ENCODE data around the gene NDUFS3. TPM values are rescaled to one million over a fixed set of nuclear protein-coding genes. Genes with fewer than 3 reads are reported as not detected.
A peak's percentile ranks its signal among the peaks of the same experiment; 100 is the strongest.

Gene NDUFS3
- total RNA-seq, 1 experiment from 2014 or later, result 120 TPM

DNA sequence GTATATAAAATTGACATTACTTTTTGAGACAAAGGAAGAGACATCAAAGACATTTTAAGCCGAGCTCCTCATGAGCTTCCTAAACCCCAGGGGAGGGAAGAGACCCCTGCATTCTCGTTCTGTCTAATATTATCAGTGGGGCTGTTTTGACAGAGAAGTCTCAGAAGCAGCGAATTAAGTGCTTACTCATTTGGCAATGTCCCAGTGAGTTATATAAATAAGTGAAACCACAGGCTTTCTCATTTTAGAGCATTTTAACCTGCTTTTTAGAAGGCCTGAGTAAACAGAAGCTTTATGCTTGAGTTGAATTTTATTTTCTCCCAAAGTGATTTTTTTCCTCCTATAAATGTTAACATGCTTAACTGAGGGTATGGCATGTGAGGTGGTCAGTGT, 38.5 kb downstream of the NDUFS3 start:
- Histone ChIP-seq H3K4me1 (ENCODE audit: insufficient read depth, low read length) (peaks cover 3% of the 10 kb centered on the region; the same call in 1 of the 2 replicates), H3K27ac (ENCODE audit: low read length) (no peak overlapping the region), H3F3A (ENCODE audit: low read length, unreplicated experiment) (no peaks in the 10 kb centered on the region), H3K79me2 (ENCODE audit: low read length) (no peaks in the 10 kb centered on the region), H3K9me2 (replicated peaks; ENCODE audit: low read length) (no peaks in the 10 kb centered on the region), H4K20me1 (ENCODE audit: low read length) (no peaks in the 10 kb centered on the region), H3K36me3 (ENCODE audit: low read depth, low read length) (peaks cover 29% of the 10 kb centered on the region; the same call in 1 of the 2 replicates), H3K4me2 (ENCODE audit: low read length) (no peak overlapping the region), H3K9me3 (ENCODE audit: low read length) (no peaks in the 10 kb centered on the region), H3K9ac (ENCODE audit: low read length) (no peak overlapping the region), H3K27me3 (ENCODE audit: low read length) (no peaks in the 10 kb centered on the region), H3K4me3 (ENCODE audit: low read length) (no peak overlapping the region), H2AFZ (ENCODE audit: low read length) (no peak overlapping the region)
- POLR2A ChIA-PET (ENCODE audit: unreplicated experiment), result no interaction called here
- no TSS peak for BruUV-seq (replicated peaks)
- DNase-seq (peak; percentile 37), ATAC-seq (peak; percentile 63)
- CTCF ChIA-PET, result no interaction called here
- intact Hi-C loops (cut with micrococcal nuclease), result no loop called here
- no peak for TF ChIP-seq EZH2 (IDR thresholded peaks at IDR 0.05; ENCODE audit: low read length, unreplicated experiment)
- TF ChIP-seq, protein P1, sequence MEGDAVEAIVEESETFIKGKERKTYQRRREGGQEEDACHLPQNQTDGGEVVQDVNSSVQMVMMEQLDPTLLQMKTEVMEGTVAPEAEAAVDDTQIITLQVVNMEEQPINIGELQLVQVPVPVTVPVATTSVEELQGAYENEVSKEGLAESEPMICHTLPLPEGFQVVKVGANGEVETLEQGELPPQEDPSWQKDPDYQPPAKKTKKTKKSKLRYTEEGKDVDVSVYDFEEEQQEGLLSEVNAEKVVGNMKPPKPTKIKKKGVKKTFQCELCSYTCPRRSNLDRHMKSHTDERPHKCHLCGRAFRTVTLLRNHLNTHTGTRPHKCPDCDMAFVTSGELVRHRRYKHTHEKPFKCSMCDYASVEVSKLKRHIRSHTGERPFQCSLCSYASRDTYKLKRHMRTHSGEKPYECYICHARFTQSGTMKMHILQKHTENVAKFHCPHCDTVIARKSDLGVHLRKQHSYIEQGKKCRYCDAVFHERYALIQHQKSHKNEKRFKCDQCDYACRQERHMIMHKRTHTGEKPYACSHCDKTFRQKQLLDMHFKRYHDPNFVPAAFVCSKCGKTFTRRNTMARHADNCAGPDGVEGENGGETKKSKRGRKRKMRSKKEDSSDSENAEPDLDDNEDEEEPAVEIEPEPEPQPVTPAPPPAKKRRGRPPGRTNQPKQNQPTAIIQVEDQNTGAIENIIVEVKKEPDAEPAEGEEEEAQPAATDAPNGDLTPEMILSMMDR (conservative IDR thresholded peaks at IDR 0.05; ENCODE audit: low read depth, low read length), result no peak
- no peak for TF ChIP-seq EZH2phosphoT487 (IDR thresholded peaks at IDR 0.05; ENCODE audit: borderline replicate concordance, low read length)

DNA sequence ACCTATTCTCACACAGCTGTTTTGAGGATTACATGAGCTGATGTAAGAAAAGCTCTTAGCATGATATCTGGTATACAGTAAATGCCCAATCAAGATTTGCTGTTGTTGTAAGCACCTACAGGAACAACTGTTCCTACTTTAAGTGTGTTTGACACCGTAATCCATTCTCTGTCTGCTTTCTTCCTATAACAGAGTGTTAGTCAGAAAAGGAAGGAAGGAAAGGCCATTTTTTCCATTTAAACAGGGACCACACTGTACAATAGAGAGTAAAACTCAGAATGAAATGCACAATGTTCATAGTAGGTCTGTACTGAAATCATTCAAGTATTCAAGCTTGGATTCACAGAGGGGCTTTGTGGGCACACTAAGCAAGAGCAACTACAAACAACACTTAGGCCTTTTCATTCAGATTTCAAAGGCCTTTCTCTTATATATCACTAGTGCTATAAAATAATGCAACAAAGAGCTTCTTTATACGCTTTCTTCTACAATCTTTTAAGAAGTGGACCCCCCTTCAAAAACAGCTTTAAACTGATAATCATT, 42.0 kb downstream of the NDUFS3 start:
- CTCF ChIA-PET, result no interaction called here
- Histone ChIP-seq H3K9ac (ENCODE audit: low read length) (no peak overlapping the region), H3K36me3 (ENCODE audit: low read depth, low read length) (peaks cover 37% of the 10 kb centered on the region; the same call in 1 of the 2 replicates), H3K79me2 (ENCODE audit: low read length) (no peaks in the 10 kb centered on the region), H2AFZ (ENCODE audit: low read length) (no peak overlapping the region), H3K27me3 (ENCODE audit: low read length) (no peaks in the 10 kb centered on the region), H3K4me2 (ENCODE audit: low read length) (no peak overlapping the region), H3K4me3 (ENCODE audit: low read length) (no peak overlapping the region), H3K9me3 (ENCODE audit: low read length) (no peaks in the 10 kb centered on the region), H3K4me1 (ENCODE audit: insufficient read depth, low read length) (peaks cover 3% of the 10 kb centered on the region; the same call in 1 of the 2 replicates), H4K20me1 (ENCODE audit: low read length) (no peaks in the 10 kb centered on the region), H3K27ac (ENCODE audit: low read length) (no peak overlapping the region), H3F3A (ENCODE audit: low read length, unreplicated experiment) (no peaks in the 10 kb centered on the region), H3K9me2 (replicated peaks; ENCODE audit: low read length) (no peaks in the 10 kb centered on the region)
- DNase-seq, result no peak
- ATAC-seq, result no peak
- POLR2A ChIA-PET (ENCODE audit: unreplicated experiment), result no interaction called here
- BruUV-seq (replicated peaks), result no TSS peak
- TF ChIP-seq EZH2 (IDR thresholded peaks at IDR 0.05; ENCODE audit: low read length, unreplicated experiment) (no peak), EZH2phosphoT487 (IDR thresholded peaks at IDR 0.05; ENCODE audit: borderline replicate concordance, low read length) (no peak)
- TF ChIP-seq, protein P1 (conservative IDR thresholded peaks at IDR 0.05; ENCODE audit: low read depth, low read length), result no peak
- intact Hi-C loops (cut with micrococcal nuclease), result no loop called here

DNA sequence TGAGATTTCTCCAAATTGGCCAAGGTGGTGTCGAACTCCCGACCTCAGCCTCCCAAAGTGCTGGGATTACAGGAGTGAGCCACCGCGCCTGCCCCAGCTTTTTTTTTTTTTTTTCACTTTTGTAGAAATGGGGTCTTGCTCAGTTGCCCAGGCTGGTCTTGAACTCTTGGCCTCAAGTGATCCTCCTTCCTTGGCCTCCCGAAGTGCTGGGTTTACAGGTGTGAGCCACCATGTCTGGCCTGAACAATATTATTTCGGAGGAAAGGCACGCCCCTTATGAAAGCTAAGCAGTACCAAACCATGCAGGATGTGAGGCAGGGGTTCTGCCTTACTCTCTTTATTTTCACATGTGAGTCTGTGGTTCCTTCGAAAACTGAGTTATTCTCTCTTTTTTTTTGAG, 47.4 kb downstream of the NDUFS3 start:
- Histone ChIP-seq H3K4me2 (ENCODE audit: low read length) (no peak overlapping the region), H3K9ac (ENCODE audit: low read length) (no peak overlapping the region), H3K4me1 (ENCODE audit: insufficient read depth, low read length) (no peaks in the 10 kb centered on the region), H2AFZ (ENCODE audit: low read length) (no peak overlapping the region), H3K27ac (ENCODE audit: low read length) (no peak overlapping the region), H3K9me2 (replicated peaks; ENCODE audit: low read length) (no peaks in the 10 kb centered on the region), H3K27me3 (ENCODE audit: low read length) (no peaks in the 10 kb centered on the region), H3K9me3 (ENCODE audit: low read length) (no peaks in the 10 kb centered on the region), H4K20me1 (ENCODE audit: low read length) (no peaks in the 10 kb centered on the region), H3K4me3 (ENCODE audit: low read length) (no peak overlapping the region), H3F3A (ENCODE audit: low read length, unreplicated experiment) (no peaks in the 10 kb centered on the region), H3K36me3 (ENCODE audit: low read depth, low read length) (peaks cover 30% of the 10 kb centered on the region), H3K79me2 (ENCODE audit: low read length) (no peaks in the 10 kb centered on the region)
- DNase-seq, result no peak
- POLR2A ChIA-PET (ENCODE audit: unreplicated experiment), result no interaction called here
- CTCF ChIA-PET, result interaction anchor here (0.7 kb wide), 1 partner anchor 210 kb away, joined by 3 read pairs; no protein-coding TSS in a partner anchor
- no peak for ATAC-seq
- no peak for TF ChIP-seq EZH2 (IDR thresholded peaks at IDR 0.05; ENCODE audit: low read length, unreplicated experiment)
- TF ChIP-seq EZH2phosphoT487 (IDR thresholded peaks at IDR 0.05; ENCODE audit: borderline replicate concordance, low read length), result no peak
- TF ChIP-seq, protein P1 (conservative IDR thresholded peaks at IDR 0.05; ENCODE audit: low read depth, low read length), result no peak
- intact Hi-C loops (cut with micrococcal nuclease), result no loop called here
- no TSS peak for BruUV-seq (replicated peaks)

All from PC-3 (cell line).